Suprapubic skin (tissue), 4 donors: ENCODE data around the gene WAC. TPM values are rescaled to one million over a fixed set of nuclear protein-coding genes. Genes with fewer than 3 reads are reported as not detected.
A peak's percentile ranks its signal among the peaks of the same experiment; 100 is the strongest.

Experiments
- DNase-seq, 2 donors: peaks; one replicate each; pipeline ENCODE4 v3.0.0-alpha.2; 2019; ENCODE audit warnings: low spot score in 2 of 2
- H3K27ac ChIP-seq: fragments of 200-600 bp; sonication (generic); one replicate; pipeline ENCODE4 v1.5.1; 2019
- H3K27me3 ChIP-seq: fragments of 200-600 bp; sonication (generic); one replicate; pipeline ENCODE4 v1.5.1; 2019
- H3K36me3 ChIP-seq: fragments of 200-600 bp; sonication (generic); one replicate; pipeline ENCODE4 v1.5.1; 2019
- H3K4me1 ChIP-seq: fragments of 200-600 bp; sonication (generic); one replicate; pipeline ENCODE4 v1.5.1; 2019
- H3K4me3 ChIP-seq: fragments of 200-600 bp; sonication (generic); one replicate; pipeline ENCODE4 v1.5.1; 2019; ENCODE audit warnings: mild to moderate bottlenecking
- H3K9me3 ChIP-seq: fragments of 200-600 bp; sonication (generic); one replicate; pipeline ENCODE4 v1.5.1; 2019
- EP300 ChIP-seq: sonication (generic); formaldehyde crosslinking; IDR thresholded peaks from one replicate; pipeline ENCODE4 v1.6.1; 2017; ENCODE audit warnings: antibody characterized with exemption
- POLR2A ChIP-seq, 2 donors: fragments of 450-650 bp; IDR thresholded peaks; one replicate each; pipeline ENCODE4 v1.6.1; 2017; ENCODE audit warnings: antibody characterized with exemption in 2 of 2, mild to moderate bottlenecking in 2 of 2, moderate library complexity in 2 of 2
- POLR2AphosphoS5 ChIP-seq, 3 donors: sonication (generic); formaldehyde crosslinking; IDR thresholded peaks; one replicate each; pipeline ENCODE4 v1.6.1; 2017; ENCODE audit warnings: antibody characterized with exemption in 3 of 3
- WGBS: methylation state at CpG from one replicate; pipeline ENCODE4 v1.1.5; 2018; 5-methylcytosine and 5-hydroxymethylcytosine counted together
- total RNA-seq, 4 donors: library from RNA; depleted of rRNA; stranded (reverse); fragments of >200 nt; gene quantifications; one replicate each; pipeline ENCODE4 v1.1.0, GENCODE V29; 2016
- TF ChIP-seq, protein P1 (sequence below), 2 donors: fragments of 200-600 bp in 1 of 2; fragments of 450-650 bp in 1 of 2; sonication (generic) in 1 of 2; IDR thresholded peaks; one replicate each; pipeline ENCODE4 v1.5.1; 2016 to 2019; ENCODE audit warnings: antibody characterized with exemption in 2 of 2, mild to moderate bottlenecking in 1 of 2, moderate library complexity in 1 of 2

The WAC gene
- total RNA-seq, 4 donors from 2014 or later, result 91.6 to 164 (median 107) TPM

DNA sequence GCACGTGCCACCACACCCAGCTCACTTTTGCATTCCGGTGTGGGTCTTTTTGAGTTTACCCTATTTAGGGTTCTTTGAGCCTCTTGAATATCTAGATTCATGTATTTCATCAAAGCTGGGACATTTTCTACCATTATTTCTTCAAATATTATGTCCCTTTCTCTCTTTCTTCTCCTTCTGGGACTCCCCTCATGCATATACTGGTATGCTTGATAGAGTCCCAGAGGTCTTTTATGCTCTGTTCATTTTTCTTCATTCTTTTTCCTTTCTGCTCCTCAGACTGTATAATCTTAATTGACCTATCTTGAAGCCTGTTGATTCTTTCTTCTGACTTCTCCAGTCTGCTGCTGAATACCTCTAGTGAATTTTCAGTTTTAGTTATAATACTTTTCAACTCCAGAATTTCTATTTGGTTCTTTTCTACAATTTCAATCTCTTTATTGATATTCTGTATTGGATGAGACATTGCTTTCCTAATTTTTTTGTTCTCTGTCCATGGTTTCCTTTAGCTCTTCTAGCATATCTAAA lies 9.1 kb upstream of the WAC start:
- no peak for DNase-seq
- no peaks in the 10 kb centered on the region for H3K4me1 ChIP-seq
- peaks cover 7% of the 10 kb centered on the region for H3K9me3 ChIP-seq
- no peaks in the 10 kb centered on the region for H3K27me3 ChIP-seq
- WGBS, result 98% methylated on average over 2 of the region's 2 CpGs
- no peak overlapping the region for H3K27ac ChIP-seq
- H3K36me3 ChIP-seq, result peaks cover 23% of the 10 kb centered on the region
- no peak for TF ChIP-seq POLR2A (IDR thresholded peaks at IDR 0.05)
- H3K4me3 ChIP-seq, result no peak overlapping the region

DNA sequence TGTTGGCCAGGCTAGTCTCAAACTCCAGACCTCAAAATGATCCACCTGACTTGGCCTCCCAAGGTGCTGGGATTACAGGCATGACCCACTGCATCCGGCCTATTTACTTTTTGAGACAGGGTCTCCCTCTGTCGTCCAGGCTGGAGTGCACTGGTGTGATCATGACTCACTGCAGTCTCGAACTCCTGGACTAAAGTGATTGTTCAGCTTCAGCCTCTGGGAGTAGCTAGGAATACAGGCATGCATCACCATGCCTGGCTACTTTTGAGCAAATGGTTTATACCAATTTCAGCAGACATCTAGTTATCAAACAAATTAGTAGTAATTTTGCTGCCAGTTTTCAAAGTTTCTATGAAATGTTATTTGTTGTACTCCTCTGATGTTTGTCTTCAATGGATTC lies 2.2 kb upstream of the WAC start:
- H3K36me3 ChIP-seq, result peaks cover 7% of the 10 kb centered on the region
- DNase-seq, result no peak
- no peak overlapping the region for H3K27ac ChIP-seq
- WGBS, result 70% methylated on average over 3 of the region's 3 CpGs
- H3K27me3 ChIP-seq, result no peaks in the 10 kb centered on the region
- TF ChIP-seq POLR2A (IDR thresholded peaks at IDR 0.05), result no peak
- no peak for TF ChIP-seq POLR2AphosphoS5 (IDR thresholded peaks at IDR 0.05)
- TF ChIP-seq EP300, result no peak
- TF ChIP-seq, protein P1, sequence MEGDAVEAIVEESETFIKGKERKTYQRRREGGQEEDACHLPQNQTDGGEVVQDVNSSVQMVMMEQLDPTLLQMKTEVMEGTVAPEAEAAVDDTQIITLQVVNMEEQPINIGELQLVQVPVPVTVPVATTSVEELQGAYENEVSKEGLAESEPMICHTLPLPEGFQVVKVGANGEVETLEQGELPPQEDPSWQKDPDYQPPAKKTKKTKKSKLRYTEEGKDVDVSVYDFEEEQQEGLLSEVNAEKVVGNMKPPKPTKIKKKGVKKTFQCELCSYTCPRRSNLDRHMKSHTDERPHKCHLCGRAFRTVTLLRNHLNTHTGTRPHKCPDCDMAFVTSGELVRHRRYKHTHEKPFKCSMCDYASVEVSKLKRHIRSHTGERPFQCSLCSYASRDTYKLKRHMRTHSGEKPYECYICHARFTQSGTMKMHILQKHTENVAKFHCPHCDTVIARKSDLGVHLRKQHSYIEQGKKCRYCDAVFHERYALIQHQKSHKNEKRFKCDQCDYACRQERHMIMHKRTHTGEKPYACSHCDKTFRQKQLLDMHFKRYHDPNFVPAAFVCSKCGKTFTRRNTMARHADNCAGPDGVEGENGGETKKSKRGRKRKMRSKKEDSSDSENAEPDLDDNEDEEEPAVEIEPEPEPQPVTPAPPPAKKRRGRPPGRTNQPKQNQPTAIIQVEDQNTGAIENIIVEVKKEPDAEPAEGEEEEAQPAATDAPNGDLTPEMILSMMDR (IDR thresholded peaks at IDR 0.05), result no peak
- peaks cover 29% of the 10 kb centered on the region for H3K4me1 ChIP-seq
- H3K4me3 ChIP-seq, result no peak overlapping the region
- no peaks in the 10 kb centered on the region for H3K9me3 ChIP-seq

DNA sequence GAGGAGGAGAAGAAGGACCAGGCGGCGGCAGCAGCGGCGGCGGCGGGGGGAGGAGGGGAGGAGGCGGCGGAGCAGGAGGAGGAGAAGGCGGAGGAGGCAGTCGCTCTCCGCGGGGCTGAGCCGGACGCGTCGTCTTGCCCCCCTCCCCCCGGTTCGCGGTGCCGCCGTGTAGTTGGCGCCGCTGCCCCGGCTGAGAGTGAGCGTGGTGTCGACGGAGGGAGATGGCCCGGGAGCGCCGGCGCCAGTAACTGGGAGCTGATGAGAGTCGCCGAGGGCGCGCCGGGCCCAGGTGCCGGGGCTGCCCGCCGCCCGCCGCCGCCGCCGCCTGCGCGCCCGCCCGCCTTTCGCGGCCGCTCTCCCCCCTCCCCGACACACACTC lies 257 bp downstream of the WAC start:
- H3K4me1 ChIP-seq, result peaks cover 45% of the 10 kb centered on the region
- no peaks in the 10 kb centered on the region for H3K27me3 ChIP-seq
- no peak for TF ChIP-seq EP300
- no peak for TF ChIP-seq POLR2A (IDR thresholded peaks at IDR 0.05)
- TF ChIP-seq POLR2AphosphoS5 (IDR thresholded peaks at IDR 0.05), result no peak
- TF ChIP-seq, protein P1 (IDR thresholded peaks at IDR 0.05), result no peak
- H3K27ac ChIP-seq, result peak overlapping the region; percentile 97
- H3K4me3 ChIP-seq, result peak overlapping the region; percentile 97
- H3K36me3 ChIP-seq, result peaks cover 27% of the 10 kb centered on the region
- DNase-seq, result no peak
- 0% methylated on average over 21 of the region's 52 CpGs for WGBS
- no peaks in the 10 kb centered on the region for H3K9me3 ChIP-seq

DNA sequence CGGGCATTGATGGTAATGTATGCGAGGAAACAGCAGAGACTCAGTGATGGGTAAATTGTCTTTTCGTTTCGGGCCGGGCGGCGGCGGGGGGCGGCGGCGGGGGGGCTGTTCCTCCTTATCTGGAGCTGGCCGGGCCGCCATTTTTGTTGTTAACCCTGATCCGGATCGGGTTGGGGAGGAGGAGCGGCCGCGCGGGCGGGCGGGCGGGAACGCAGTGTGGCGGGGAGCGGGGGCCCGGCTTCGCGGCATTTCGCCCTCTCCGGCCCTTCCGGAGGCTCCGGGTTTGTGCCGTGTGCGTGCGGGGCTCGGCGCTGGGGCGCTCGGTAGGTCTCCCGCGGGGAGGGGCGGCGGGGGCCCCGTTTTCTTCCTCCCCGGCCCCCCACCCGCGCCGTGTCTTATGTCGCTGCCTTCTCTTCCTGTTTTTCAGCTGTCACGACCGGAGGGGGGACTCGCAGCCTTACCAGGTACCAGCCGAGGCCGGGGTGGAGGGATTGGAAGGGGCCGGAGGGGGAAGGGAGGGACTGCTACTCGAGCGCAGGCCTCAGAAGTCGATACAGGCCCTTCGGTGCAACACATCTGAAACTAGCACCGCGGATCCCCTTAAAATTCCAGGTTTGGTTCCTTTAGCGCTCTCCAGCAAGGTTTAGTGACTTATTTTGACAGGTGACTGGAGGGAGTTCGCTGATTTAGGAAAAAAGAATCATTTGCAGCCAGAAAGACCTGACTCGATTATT lies 820 bp downstream of the WAC start:
- H3K4me3 ChIP-seq, result peak overlapping the region; percentile 97
- DNase-seq, result peak; percentile 81 to 91
- under 1% methylated on average over 18 of the region's 64 CpGs for WGBS

DNA sequence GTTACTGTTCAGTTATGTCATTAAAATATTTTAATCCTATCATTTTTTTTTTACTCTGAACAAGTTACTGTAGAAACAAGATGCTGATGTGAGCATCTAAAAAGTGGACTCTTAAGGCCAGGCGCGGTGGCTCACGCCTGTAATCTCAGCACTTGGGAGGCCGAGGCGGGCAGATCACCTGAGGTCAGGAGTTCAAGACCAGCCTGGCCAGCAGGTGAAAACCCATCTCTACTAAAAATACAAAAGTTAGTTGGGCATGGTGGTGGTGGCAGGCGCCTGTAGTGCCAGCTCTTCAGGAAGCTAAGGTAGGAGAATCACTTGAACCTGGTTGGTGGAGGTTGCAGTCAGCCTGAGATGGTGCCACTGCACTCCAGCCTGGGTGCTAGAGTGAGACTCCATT lies 2.9 kb downstream of the WAC start:
- Histone ChIP-seq H3K4me3 (no peak overlapping the region), H3K4me1 (peaks cover 40% of the 10 kb centered on the region), H3K9me3 (no peaks in the 10 kb centered on the region), H3K27ac (no peak overlapping the region), H3K36me3 (peaks cover 48% of the 10 kb centered on the region), H3K27me3 (no peaks in the 10 kb centered on the region)
- DNase-seq, result no peak
- 96% methylated on average over 6 of the region's 6 CpGs for WGBS
- TF ChIP-seq POLR2A (IDR thresholded peaks at IDR 0.05), result no peak
- TF ChIP-seq, protein P1 (IDR thresholded peaks at IDR 0.05), result no peak
- TF ChIP-seq POLR2AphosphoS5 (IDR thresholded peaks at IDR 0.05), result no peak
- TF ChIP-seq EP300, result no peak

More for the DNA sequence above, 820 bp downstream of the WAC start:
- H3K9me3 ChIP-seq, result no peaks in the 10 kb centered on the region
- TF ChIP-seq, protein P1 (IDR thresholded peaks at IDR 0.05), result no peak
- TF ChIP-seq EP300 (no peak), POLR2A (IDR thresholded peaks at IDR 0.05) (no peak), POLR2AphosphoS5 (IDR thresholded peaks at IDR 0.05) (no peak)
- peaks cover 32% of the 10 kb centered on the region for H3K36me3 ChIP-seq
- H3K27ac ChIP-seq, result peak overlapping the region; percentile 97
- H3K4me1 ChIP-seq, result peaks cover 45% of the 10 kb centered on the region
- H3K27me3 ChIP-seq, result no peaks in the 10 kb centered on the region
